CD14-positive monocyte (primary cell): ENCODE results near the gene ZBP1. TPM values are rescaled to one million over a fixed set of nuclear protein-coding genes. Genes with fewer than 3 reads are reported as not detected.

Experiments
- DNase-seq, 3 donors: peaks; one replicate each; pipeline ENCODE4 v3.0.0-alpha.2; 2011 to 2022
- H2AFZ ChIP-seq: 2 replicates; pipeline ENCODE4 v1.6.0; 2012; ENCODE audit warnings: mild to moderate bottlenecking, low read depth, low read length, inconsistent platforms; ENCODE audit not compliant: insufficient read depth, poor library complexity, severe bottlenecking
- H3K27ac ChIP-seq, 2 donors: 1 replicate in 1 of 2; 2 replicates in 1 of 2; pipeline ENCODE4 v1.5.1; 2012 to 2013; ENCODE audit warnings: low read length in 2 of 2, control low read depth in 1 of 2, inconsistent platforms in 1 of 2, low read depth in 1 of 2, mild to moderate bottlenecking in 1 of 2
- H3K27me3 ChIP-seq, 2 donors: one replicate each; pipeline versions ENCODE4 v1.6.0 to v1.6.1; 2011 to 2013; ENCODE audit warnings: low read length in 2 of 2; ENCODE audit not compliant: control insufficient read depth in 2 of 2, insufficient read depth in 2 of 2
- H3K36me3 ChIP-seq, 2 donors: replicated peaks in 1 of 2; 1 replicate in 1 of 2; 2 replicates in 1 of 2; pipeline versions ENCODE4 v1.5.1 to v1.6.1; 2012 to 2013; ENCODE audit warnings: low read length in 2 of 2, control low read depth in 1 of 2, inconsistent platforms in 1 of 2, mild to moderate bottlenecking in 1 of 2; ENCODE audit not compliant: insufficient read depth in 2 of 2, control insufficient read depth in 1 of 2
- H3K4me1 ChIP-seq, 2 donors: 1 replicate in 1 of 2; 2 replicates in 1 of 2; pipeline versions ENCODE4 v1.5.1 to v1.6.1; 2012 to 2013; ENCODE audit warnings: low read length in 2 of 2, control low read depth in 1 of 2, inconsistent platforms in 1 of 2, mild to moderate bottlenecking in 1 of 2, moderate library complexity in 1 of 2; ENCODE audit not compliant: insufficient read depth in 2 of 2, control insufficient read depth in 1 of 2
- H3K4me2 ChIP-seq: replicated peaks from 2 replicates; pipeline ENCODE3; 2012; ENCODE audit warnings: low read length, moderate library complexity, mild to moderate bottlenecking; ENCODE audit not compliant: poor library complexity, severe bottlenecking; ENCODE audit errors: extremely low read depth
- H3K4me3 ChIP-seq, 3 experiments: fragments of 200-600 bp in 1 of 3; sonication (generic) in 1 of 3; replicated peaks in 1 of 3; 1 replicate in 2 of 3; 2 replicates in 1 of 3; pipeline ENCODE4 v1.5.1; 2011 to 2013; ENCODE audit warnings: low read length in 3 of 3, mild to moderate bottlenecking in 3 of 3, control low read depth in 2 of 3, low read depth in 2 of 3, inconsistent platforms in 1 of 3, moderate library complexity in 1 of 3
- H3K79me2 ChIP-seq: 2 replicates; pipeline ENCODE4 v1.6.0; 2012; ENCODE audit warnings: mild to moderate bottlenecking, control low read depth, inconsistent platforms, low read length, moderate library complexity; ENCODE audit not compliant: insufficient read depth
- H3K9ac ChIP-seq: 2 replicates; pipeline ENCODE4 v1.6.0; 2017; ENCODE audit warnings: low read length, mild to moderate bottlenecking; ENCODE audit not compliant: insufficient read depth, poor library complexity, severe bottlenecking
- H3K9me3 ChIP-seq, 2 donors: replicated peaks in 1 of 2; 1 replicate in 1 of 2; 2 replicates in 1 of 2; pipeline versions ENCODE4 v1.5.1 to v1.6.1; 2012 to 2013; ENCODE audit warnings: low read length in 2 of 2, control low read depth in 1 of 2; ENCODE audit not compliant: control insufficient read depth in 1 of 2, insufficient read depth in 1 of 2
- H4K20me1 ChIP-seq: 2 replicates; pipeline ENCODE4 v1.6.0; 2012; ENCODE audit warnings: mild to moderate bottlenecking, low read length, control low read depth, moderate library complexity; ENCODE audit not compliant: insufficient read depth
- H3K27ac Mint-ChIP-seq, 7 donors: one replicate each; pipeline ENCODE4 v1.8.0; 2020; ENCODE audit warnings: mild to moderate bottlenecking in 7 of 7, mixed read lengths in 7 of 7, moderate library complexity in 6 of 7, inconsistent platforms in 2 of 7
- H3K27me3 Mint-ChIP-seq, 3 donors: one replicate each; pipeline ENCODE4 v1.8.0; 2021 to 2022; ENCODE audit warnings: low read depth in 3 of 3, mild to moderate bottlenecking in 3 of 3, mixed read lengths in 3 of 3, moderate library complexity in 3 of 3, inconsistent platforms in 1 of 3
- H3K36me3 Mint-ChIP-seq, 2 donors: one replicate each; pipeline ENCODE4 v1.8.0; 2020; ENCODE audit warnings: mixed read lengths in 2 of 2, inconsistent platforms in 1 of 2, mild to moderate bottlenecking in 1 of 2
- H3K4me1 Mint-ChIP-seq: one replicate; pipeline ENCODE4 v1.8.0; 2020; ENCODE audit warnings: mild to moderate bottlenecking, mixed read lengths
- H3K4me3 Mint-ChIP-seq, 2 donors: one replicate each; pipeline ENCODE4 v1.8.0; 2020; ENCODE audit warnings: mild to moderate bottlenecking in 2 of 2, mixed read lengths in 2 of 2, moderate library complexity in 1 of 2
- H3K9me3 Mint-ChIP-seq, 7 donors: one replicate each; pipeline ENCODE4 v1.8.0; 2020 to 2022; ENCODE audit warnings: mixed read lengths in 7 of 7, mild to moderate bottlenecking in 6 of 7, moderate library complexity in 6 of 7, inconsistent platforms in 2 of 7
- WGBS: methylation state at CpG from one replicate; pipeline ENCODE4 v1.1.5; 2013; ENCODE audit warnings: missing lambda C conversion rate; ENCODE audit not compliant: insufficient coverage; 5-methylcytosine and 5-hydroxymethylcytosine counted together
- intact Hi-C, 2 donors: fragments of 100-400 bp; cut with micrococcal nuclease; formaldehyde crosslinking; loops; one replicate each; pipeline versions ENCODE4 v1.15.0 to v1.15.1; 2023
- polyA plus RNA-seq, 3 donors: library from polyadenylated mRNA; depleted of rRNA in 1 of 3; unstranded in 2 of 3; stranded (reverse) in 1 of 3; fragments of 300-500 nt in 2 of 3; fragments of >200 nt in 1 of 3; fragmentation: Illumina TruSeq in 2 of 3; gene quantifications; 1 replicate in 2 of 3; 2 replicates in 1 of 3; pipeline ENCODE4 v1.2.3, GENCODE V29; 2012 to 2021
- TF ChIP-seq, protein P1 (sequence below): fragments of 200-600 bp; IDR thresholded peaks from one replicate; pipeline ENCODE4 v1.8.0; 2022; ENCODE audit warnings: antibody characterized with exemption, mild to moderate bottlenecking

Gene ZBP1
- polyA plus RNA-seq, 3 donors, result 2.8 to 25.9 (median 3.0) TPM

- no peaks in the 10 kb centered on the region for H3K79me2 ChIP-seq
- H3K4me1 ChIP-seq, result no peaks in the 10 kb centered on the region
- no peak overlapping the region for H2AFZ ChIP-seq
- Mint-ChIP-seq H3K27me3 (peaks cover 0 to 6% (median 1%) of the 10 kb centered on the region in 3 donors), H3K27ac (no peak overlapping the region), H3K4me1 (no peaks in the 10 kb centered on the region), H3K36me3 (no peaks in the 10 kb centered on the region), H3K4me3 (no peak overlapping the region), H3K9me3 (peaks cover 0 to 3% (median 0%) of the 10 kb centered on the region in 7 donors)
- no peak overlapping the region for H3K4me2 ChIP-seq
- no peaks in the 10 kb centered on the region for H4K20me1 ChIP-seq
- TF ChIP-seq, protein P1, sequence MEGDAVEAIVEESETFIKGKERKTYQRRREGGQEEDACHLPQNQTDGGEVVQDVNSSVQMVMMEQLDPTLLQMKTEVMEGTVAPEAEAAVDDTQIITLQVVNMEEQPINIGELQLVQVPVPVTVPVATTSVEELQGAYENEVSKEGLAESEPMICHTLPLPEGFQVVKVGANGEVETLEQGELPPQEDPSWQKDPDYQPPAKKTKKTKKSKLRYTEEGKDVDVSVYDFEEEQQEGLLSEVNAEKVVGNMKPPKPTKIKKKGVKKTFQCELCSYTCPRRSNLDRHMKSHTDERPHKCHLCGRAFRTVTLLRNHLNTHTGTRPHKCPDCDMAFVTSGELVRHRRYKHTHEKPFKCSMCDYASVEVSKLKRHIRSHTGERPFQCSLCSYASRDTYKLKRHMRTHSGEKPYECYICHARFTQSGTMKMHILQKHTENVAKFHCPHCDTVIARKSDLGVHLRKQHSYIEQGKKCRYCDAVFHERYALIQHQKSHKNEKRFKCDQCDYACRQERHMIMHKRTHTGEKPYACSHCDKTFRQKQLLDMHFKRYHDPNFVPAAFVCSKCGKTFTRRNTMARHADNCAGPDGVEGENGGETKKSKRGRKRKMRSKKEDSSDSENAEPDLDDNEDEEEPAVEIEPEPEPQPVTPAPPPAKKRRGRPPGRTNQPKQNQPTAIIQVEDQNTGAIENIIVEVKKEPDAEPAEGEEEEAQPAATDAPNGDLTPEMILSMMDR, result no peak
- no peak overlapping the region for H3K27ac ChIP-seq
- H3K36me3 ChIP-seq, result no peaks in the 10 kb centered on the region
- no peaks in the 10 kb centered on the region for H3K27me3 ChIP-seq
- no peaks in the 10 kb centered on the region for H3K9me3 ChIP-seq
- no peak overlapping the region for H3K9ac ChIP-seq
- WGBS, result 96% methylated on average over 12 of the region's 20 CpGs
- H3K4me3 ChIP-seq, result no peak overlapping the region
- no peak for DNase-seq
- intact Hi-C loops, result no loop called here
Measured at GRCh38 chr20:57664476-57664875, 44.2 kb upstream of the ZBP1 start.

DNA sequence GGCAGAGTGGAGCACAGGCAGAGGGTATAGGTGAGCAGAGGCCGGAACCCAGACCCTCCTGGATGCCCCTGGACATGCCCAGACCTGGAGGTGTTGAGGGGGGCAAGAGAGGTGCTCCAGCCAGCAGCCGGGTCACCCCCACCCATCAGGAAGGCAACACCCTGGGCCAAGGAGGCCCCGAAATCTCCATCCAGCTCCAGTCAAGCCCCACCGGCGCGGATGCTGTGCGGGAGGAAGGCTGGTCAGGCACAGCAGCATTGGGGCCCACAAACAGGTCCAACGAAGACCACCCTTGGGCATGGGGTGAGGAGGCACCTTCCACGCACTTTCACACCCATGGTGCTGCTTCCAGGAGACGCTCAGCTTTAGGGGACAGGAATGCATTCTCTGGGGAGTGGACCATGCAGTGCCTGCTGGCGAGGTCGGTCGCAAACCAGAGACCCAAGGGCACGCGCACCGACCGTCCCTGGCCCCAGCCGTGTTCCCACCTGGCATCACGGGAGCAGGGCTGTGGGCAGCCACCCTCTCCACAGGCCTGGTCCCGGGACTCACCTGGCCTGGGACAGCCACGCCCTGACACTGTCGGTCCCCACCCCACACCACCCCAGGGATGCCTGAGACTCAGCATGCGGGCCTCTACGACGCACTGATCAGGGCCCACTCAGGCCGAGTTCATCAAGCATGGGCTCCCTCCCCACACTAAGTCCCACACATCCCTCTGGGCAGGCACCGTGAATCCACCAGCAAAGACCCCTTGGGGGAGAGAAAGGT lies 43.6 kb upstream of the ZBP1 start:
- Histone ChIP-seq H3K27me3 (no peaks in the 10 kb centered on the region), H3K4me1 (no peaks in the 10 kb centered on the region)

More for the DNA sequence above, 43.6 kb upstream of the ZBP1 start:
- 95% methylated on average over 18 of the region's 27 CpGs for WGBS
- Histone ChIP-seq H3K9me3 (no peaks in the 10 kb centered on the region), H3K36me3 (no peaks in the 10 kb centered on the region), H3K4me3 (no peak overlapping the region), H3K79me2 (no peaks in the 10 kb centered on the region), H2AFZ (no peak overlapping the region), H3K4me2 (no peak overlapping the region), H3K9ac (no peak overlapping the region), H4K20me1 (no peaks in the 10 kb centered on the region), H3K27ac (no peak overlapping the region)
- Mint-ChIP-seq H3K4me3 (no peak overlapping the region), H3K9me3 (peaks cover 0 to 3% (median 0%) of the 10 kb centered on the region in 7 donors), H3K4me1 (no peaks in the 10 kb centered on the region), H3K36me3 (no peaks in the 10 kb centered on the region), H3K27ac (no peak overlapping the region), H3K27me3 (peaks cover 0 to 6% (median 1%) of the 10 kb centered on the region in 3 donors)
- no peak for DNase-seq
- intact Hi-C loops, result no loop called here
- TF ChIP-seq, protein P1, result no peak
